22Rv1 (cell line): ENCODE results near the gene CACNA1E.
"Not testable (repeated sequence)": the region's sequence is repeated elsewhere in the genome, so short reads cannot be mapped to it uniquely, and the experiment has no call there.

Experiments
- H3K27ac ChIP-seq: fragments of 450-650 bp; 2 replicates; pipeline ENCODE4 v1.5.1; 2017
- CTCF ChIP-seq: fragments of 450-650 bp; IDR thresholded peaks from 2 replicates; pipeline ENCODE4 v1.5.1; 2017; ENCODE audit warnings: mild to moderate bottlenecking
- ZFX ChIP-seq: fragments of 450-650 bp; IDR thresholded peaks from 2 replicates; pipeline ENCODE4 v1.6.1; 2017; ENCODE audit warnings: antibody characterized with exemption, borderline replicate concordance

The CACNA1E gene

GRCh38 chr1:181541947-181542346, 58.6 kb downstream of the CACNA1E start:
- no peak overlapping the region for H3K27ac ChIP-seq
- TF ChIP-seq ZFX, result no peak
- no peak for TF ChIP-seq CTCF

- H3K27ac ChIP-seq, result not testable (repeated sequence)
Observed at GRCh38 chr1:181542406-181542805, 59.1 kb downstream of the CACNA1E start.

GRCh38 chr1:181545395-181545794, 62.1 kb downstream of the CACNA1E start:
- TF ChIP-seq CTCF, result no peak
- no peak for TF ChIP-seq ZFX
- no peak overlapping the region for H3K27ac ChIP-seq

- TF ChIP-seq ZFX (no peak), CTCF (no peak)
- no peak overlapping the region for H3K27ac ChIP-seq
Observed at GRCh38 chr1:181548497-181548896, 65.2 kb downstream of the CACNA1E start.

- H3K27ac ChIP-seq, result no peak overlapping the region
Observed at GRCh38 chr1:181551249-181551648, 67.9 kb downstream of the CACNA1E start.

GRCh38 chr1:181551754-181552153, 68.4 kb downstream of the CACNA1E start:
- no peak for TF ChIP-seq ZFX
- TF ChIP-seq CTCF, result no peak

More at GRCh38 chr1:181551249-181551648, 67.9 kb downstream of the CACNA1E start:
- TF ChIP-seq CTCF (no peak), ZFX (no peak)

GRCh38 chr1:181554465-181554864, 71.1 kb downstream of the CACNA1E start:
- TF ChIP-seq CTCF (no peak), ZFX (no peak)
- H3K27ac ChIP-seq, result no peak overlapping the region

More at GRCh38 chr1:181551754-181552153, 68.4 kb downstream of the CACNA1E start:
- H3K27ac ChIP-seq, result no peak overlapping the region

- no peak overlapping the region for H3K27ac ChIP-seq
- TF ChIP-seq CTCF (no peak), ZFX (no peak)
Observed at GRCh38 chr1:181556631-181557030, 73.3 kb downstream of the CACNA1E start.
